ENCODE data around the gene PNPLA2. TPM values are rescaled to one million over a fixed set of nuclear protein-coding genes. Genes with fewer than 3 reads are reported as not detected.
A peak's percentile ranks its signal among the peaks of the same experiment; 100 is the strongest.

PNPLA2 gene
- total RNA-seq, 1 donor from 2014 or later = 40.5 TPM

DNA sequence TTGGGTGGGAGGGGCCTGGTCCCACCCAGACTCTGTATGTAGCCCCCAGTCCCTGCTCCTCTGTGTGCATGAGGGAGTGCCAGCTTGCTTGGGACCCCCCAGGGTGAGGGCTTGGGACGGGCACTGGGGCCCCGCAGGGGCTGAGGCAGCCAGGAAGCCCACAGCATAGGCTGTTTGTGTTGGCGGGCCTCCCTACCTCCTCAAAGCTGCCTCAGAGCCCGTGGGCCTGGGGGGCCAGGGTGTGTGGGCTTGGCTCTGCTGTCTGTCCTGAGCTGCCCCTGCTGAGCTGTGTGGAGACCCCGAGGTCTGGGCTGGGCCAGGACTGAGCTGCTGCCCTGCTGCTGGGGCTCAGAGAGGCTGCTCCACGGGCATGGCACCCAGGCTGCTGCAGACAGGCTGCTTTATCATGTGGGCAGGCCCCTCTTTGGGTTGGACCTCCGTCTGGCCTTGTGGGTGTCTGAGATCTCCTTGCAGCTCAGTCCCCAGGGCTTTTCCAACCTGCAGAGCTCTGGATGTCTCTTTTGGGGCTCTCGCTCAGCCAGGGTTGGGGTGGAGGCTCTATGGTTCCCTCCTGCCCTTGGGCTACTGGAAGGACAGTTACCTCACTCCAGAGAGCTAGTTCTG, 27.3 kb downstream of the PNPLA2 start:
- DNase-seq (ENCODE audit: low spot score) = no peak
- Mint-ChIP-seq H3K27ac (ENCODE audit: unreplicated experiment) (no peak overlapping the region), H3K4me1 (ENCODE audit: unreplicated experiment) (peaks cover 7% of the 10 kb centered on the region), H3K9me3 (ENCODE audit: unreplicated experiment) (no peaks in the 10 kb centered on the region), H3K36me3 (ENCODE audit: low read depth, unreplicated experiment) (no peaks in the 10 kb centered on the region), H3K27me3 (ENCODE audit: unreplicated experiment) (peaks cover 8% of the 10 kb centered on the region), H3K4me3 (ENCODE audit: unreplicated experiment) (no peak overlapping the region)
- no peak for TF ChIP-seq CTCF (IDR thresholded peaks at IDR 0.05; ENCODE audit: unreplicated experiment)

GRCh38 chr11:846496-847098, 27.9 kb downstream of the PNPLA2 start:
- Mint-ChIP-seq H3K4me3 (ENCODE audit: unreplicated experiment) (no peak overlapping the region), H3K4me1 (ENCODE audit: unreplicated experiment) (peaks cover 3% of the 10 kb centered on the region)

GRCh38 chr11:847876-848275, 29.2 kb downstream of the PNPLA2 start:
- Mint-ChIP-seq H3K36me3 (ENCODE audit: low read depth, unreplicated experiment) (no peaks in the 10 kb centered on the region), H3K27ac (ENCODE audit: unreplicated experiment) (no peak overlapping the region), H3K4me3 (ENCODE audit: unreplicated experiment) (no peak overlapping the region), H3K4me1 (ENCODE audit: unreplicated experiment) (peaks cover 3% of the 10 kb centered on the region), H3K27me3 (ENCODE audit: unreplicated experiment) (peaks cover 12% of the 10 kb centered on the region), H3K9me3 (ENCODE audit: unreplicated experiment) (no peaks in the 10 kb centered on the region)
- no peak for TF ChIP-seq CTCF (IDR thresholded peaks at IDR 0.05; ENCODE audit: unreplicated experiment)
- no peak for DNase-seq (ENCODE audit: low spot score)

More at GRCh38 chr11:846496-847098, 27.9 kb downstream of the PNPLA2 start:
- no peak for DNase-seq (ENCODE audit: low spot score)
- TF ChIP-seq CTCF (IDR thresholded peaks at IDR 0.05; ENCODE audit: unreplicated experiment) = no peak
- Mint-ChIP-seq H3K27ac (ENCODE audit: unreplicated experiment) (no peak overlapping the region), H3K9me3 (ENCODE audit: unreplicated experiment) (no peaks in the 10 kb centered on the region), H3K36me3 (ENCODE audit: low read depth, unreplicated experiment) (no peaks in the 10 kb centered on the region), H3K27me3 (ENCODE audit: unreplicated experiment) (peaks cover 8% of the 10 kb centered on the region)

DNA sequence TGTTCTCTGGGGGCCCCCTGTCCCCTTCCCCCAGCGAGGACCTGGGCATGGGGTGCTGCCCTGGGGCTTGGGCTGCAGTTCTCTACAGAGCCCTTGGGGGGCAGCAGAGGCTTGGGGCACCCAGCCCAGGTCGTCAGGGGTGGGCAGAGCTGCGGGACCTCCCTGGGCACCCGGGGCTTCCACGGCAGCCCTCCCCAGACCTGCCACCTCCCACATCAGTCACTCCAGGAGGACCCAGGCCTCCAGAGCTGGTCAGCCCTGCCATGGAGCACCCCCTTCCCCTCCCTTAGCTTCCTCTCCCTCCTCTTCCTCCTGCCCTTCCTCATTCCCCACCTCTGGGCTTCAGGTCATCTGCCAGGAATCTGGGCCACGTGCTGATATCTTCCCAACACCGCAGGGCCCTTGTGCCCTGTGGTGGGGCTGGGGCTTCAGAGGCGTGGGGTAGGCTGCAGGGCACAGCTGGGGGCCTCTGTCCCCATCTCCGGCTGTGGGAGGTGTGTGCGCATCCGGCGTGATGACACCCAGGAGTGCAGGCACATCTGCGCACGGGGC, 29.7 kb downstream of the PNPLA2 start:
- no peaks in the 10 kb centered on the region for H3K36me3 Mint-ChIP-seq (ENCODE audit: low read depth, unreplicated experiment)
- peaks cover 3% of the 10 kb centered on the region for H3K4me1 Mint-ChIP-seq (ENCODE audit: unreplicated experiment)
- no peak overlapping the region for H3K4me3 Mint-ChIP-seq (ENCODE audit: unreplicated experiment)
- TF ChIP-seq CTCF (IDR thresholded peaks at IDR 0.05; ENCODE audit: unreplicated experiment) = peak; percentile 81
- H3K9me3 Mint-ChIP-seq (ENCODE audit: unreplicated experiment) = no peaks in the 10 kb centered on the region
- peaks cover 12% of the 10 kb centered on the region for H3K27me3 Mint-ChIP-seq (ENCODE audit: unreplicated experiment)
- DNase-seq (ENCODE audit: low spot score) = peak; percentile 70
- H3K27ac Mint-ChIP-seq (ENCODE audit: unreplicated experiment) = no peak overlapping the region
